Kidney (tissue), 14 donors: ENCODE measurements around the gene RRAD. TPM values are rescaled to one million over a fixed set of nuclear protein-coding genes. Genes with fewer than 3 reads are reported as not detected.

ENCODE experiments used
- DNase-seq, 5 donors: peaks; one replicate each; pipeline ENCODE4 v3.0.0-alpha.2; 2013 to 2020
- FAIRE-seq: peaks from 2 replicates; lab custom pipeline; 2012; peaks lifted over from hg19 to GRCh38; lab: Jason Lieb, UNC
- H3K27ac ChIP-seq, 2 donors: one replicate each; pipeline ENCODE4 v1.7.0; 2013; ENCODE audit warnings: low read depth in 2 of 2, low read length in 2 of 2, inconsistent platforms in 1 of 2
- H3K27me3 ChIP-seq: one replicate; pipeline ENCODE4 v1.7.1; 2013; ENCODE audit warnings: low read length, inconsistent platforms; ENCODE audit not compliant: control insufficient read depth, insufficient read depth
- H3K36me3 ChIP-seq, 3 donors: one replicate each; pipeline versions ENCODE4 v1.7.0 to v1.7.1; 2013; ENCODE audit warnings: low read length in 3 of 3, control low read depth in 1 of 3, inconsistent platforms in 1 of 3; ENCODE audit not compliant: insufficient read depth in 3 of 3, control insufficient read depth in 2 of 3
- H3K4me1 ChIP-seq, 3 donors: one replicate each; pipeline versions ENCODE4 v1.7.0 to v1.7.1; 2013; ENCODE audit warnings: low read length in 3 of 3, inconsistent platforms in 1 of 3, low read depth in 1 of 3; ENCODE audit not compliant: control insufficient read depth in 2 of 3, insufficient read depth in 2 of 3
- H3K4me3 ChIP-seq, 3 donors: one replicate each; pipeline versions ENCODE4 v1.7.0 to v1.8.1; 2013; ENCODE audit warnings: low read length in 3 of 3, control low read depth in 1 of 3, inconsistent platforms in 1 of 3
- H3K9ac ChIP-seq, 3 donors: one replicate each; pipeline versions ENCODE4 v1.7.0 to v1.7.1; 2013; ENCODE audit warnings: low read length in 3 of 3, control low read depth in 1 of 3, inconsistent platforms in 1 of 3
- H3K9me3 ChIP-seq, 3 donors: one replicate each; pipeline versions ENCODE4 v1.7.0 to v1.7.1; 2013; ENCODE audit warnings: low read length in 3 of 3, control low read depth in 1 of 3, inconsistent platforms in 1 of 3; ENCODE audit not compliant: control insufficient read depth in 2 of 3, insufficient read depth in 1 of 3
- intact Hi-C: fragments of 100-400 bp; cut with DNase I; formaldehyde crosslinking; loops from one replicate; pipeline ENCODE4 v1.11.1; 2022
- polyA plus RNA-seq: library from polyadenylated mRNA; stranded (reverse); fragments of 350-450 nt; fragmentation: Illumina TruSeq; extraction: RNeasy Lipid Tissue Mini Kit (QIAGEN cat#74804); gene quantifications from one replicate; pipeline ENCODE4 v1.2.3, GENCODE V29; 2014; ENCODE audit warnings: low read depth, low replicate concordance; ENCODE audit not compliant: insufficient read depth
- total RNA-seq: library from RNA; stranded (reverse); fragmentation: NEBNext Ultra II Directional; extraction: Animal tissue kit (Norgen Biotek cat#: 25700); gene quantifications from one replicate; pipeline ENCODE4 v1.2.1, GENCODE V29; 2021
- TF ChIP-seq, protein P1 (sequence below): IDR thresholded peaks from 3 replicates; pipeline ENCODE4 v1.5.1; 2012; ENCODE audit warnings: mild to moderate bottlenecking, moderate library complexity, borderline replicate concordance; ENCODE audit not compliant: insufficient read depth; ENCODE audit errors: extremely low read depth
- donor health status: control.
- donor health status: control.
- donor health status: control.
- donor health status: control.
- donor health status: control.
- donor health status: DM: yes; HTN: yes; CAD: no.
- donor health status: Normal renal cell carcinoma (clear cell type).

The RRAD gene
- total and polyA plus RNA-seq, 2 donors from 2014 or later, result 14.3 to 90.9 TPM

GRCh38 chr16:66964049-66964448 lies 38.7 kb upstream of the RRAD start:
- Histone ChIP-seq H3K4me3 (no peak overlapping the region), H3K9me3 (no peaks in the 10 kb centered on the region), H3K9ac (no peak overlapping the region), H3K36me3 (no peaks in the 10 kb centered on the region), H3K27ac (peak overlapping the region in 1 of 2 donors; percentile 73), H3K27me3 (no peaks in the 10 kb centered on the region), H3K4me1 (peaks cover 0 to 12% (median 7%) of the 10 kb centered on the region in 3 donors)
- FAIRE-seq (no peak), DNase-seq (peak in 1 of 5 donors; percentile 61)
- intact Hi-C loops, result no loop called here
- TF ChIP-seq, protein P1, sequence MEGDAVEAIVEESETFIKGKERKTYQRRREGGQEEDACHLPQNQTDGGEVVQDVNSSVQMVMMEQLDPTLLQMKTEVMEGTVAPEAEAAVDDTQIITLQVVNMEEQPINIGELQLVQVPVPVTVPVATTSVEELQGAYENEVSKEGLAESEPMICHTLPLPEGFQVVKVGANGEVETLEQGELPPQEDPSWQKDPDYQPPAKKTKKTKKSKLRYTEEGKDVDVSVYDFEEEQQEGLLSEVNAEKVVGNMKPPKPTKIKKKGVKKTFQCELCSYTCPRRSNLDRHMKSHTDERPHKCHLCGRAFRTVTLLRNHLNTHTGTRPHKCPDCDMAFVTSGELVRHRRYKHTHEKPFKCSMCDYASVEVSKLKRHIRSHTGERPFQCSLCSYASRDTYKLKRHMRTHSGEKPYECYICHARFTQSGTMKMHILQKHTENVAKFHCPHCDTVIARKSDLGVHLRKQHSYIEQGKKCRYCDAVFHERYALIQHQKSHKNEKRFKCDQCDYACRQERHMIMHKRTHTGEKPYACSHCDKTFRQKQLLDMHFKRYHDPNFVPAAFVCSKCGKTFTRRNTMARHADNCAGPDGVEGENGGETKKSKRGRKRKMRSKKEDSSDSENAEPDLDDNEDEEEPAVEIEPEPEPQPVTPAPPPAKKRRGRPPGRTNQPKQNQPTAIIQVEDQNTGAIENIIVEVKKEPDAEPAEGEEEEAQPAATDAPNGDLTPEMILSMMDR, result no peak

DNA sequence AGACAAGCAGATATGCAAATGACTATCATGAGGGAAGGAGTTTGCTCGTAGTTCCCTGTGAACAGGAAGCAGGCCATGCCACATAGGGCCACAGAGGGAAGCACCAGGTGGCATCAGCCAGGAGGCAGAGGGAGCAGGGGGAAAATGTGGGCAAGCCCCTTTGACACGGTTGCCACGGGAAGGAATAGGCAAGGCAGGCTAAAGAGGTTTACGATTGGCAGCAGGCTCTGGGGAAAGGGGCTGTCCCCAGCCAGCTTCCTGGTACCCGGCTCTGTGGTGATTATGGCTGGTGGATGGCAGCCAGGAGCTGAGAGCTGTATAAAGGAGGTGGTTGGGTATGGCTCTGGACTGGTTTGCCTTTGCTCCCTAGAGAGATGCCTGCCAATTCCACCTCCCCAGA lies 36.6 kb upstream of the RRAD start:
- Histone ChIP-seq H3K27me3 (no peaks in the 10 kb centered on the region), H3K36me3 (no peaks in the 10 kb centered on the region), H3K9me3 (no peaks in the 10 kb centered on the region), H3K27ac (peak overlapping the region in 1 of 2 donors; percentile 54), H3K4me1 (peaks cover 0 to 12% (median 7%) of the 10 kb centered on the region in 3 donors), H3K9ac (peak overlapping the region in 1 of 3 donors; percentile 7), H3K4me3 (peak overlapping the region in 1 of 3 donors; percentile 53)
- DNase-seq (peak in 1 of 5 donors; percentile 67), FAIRE-seq (no peak)
- TF ChIP-seq, protein P1, result no peak
- intact Hi-C loops, result no loop called here

DNA sequence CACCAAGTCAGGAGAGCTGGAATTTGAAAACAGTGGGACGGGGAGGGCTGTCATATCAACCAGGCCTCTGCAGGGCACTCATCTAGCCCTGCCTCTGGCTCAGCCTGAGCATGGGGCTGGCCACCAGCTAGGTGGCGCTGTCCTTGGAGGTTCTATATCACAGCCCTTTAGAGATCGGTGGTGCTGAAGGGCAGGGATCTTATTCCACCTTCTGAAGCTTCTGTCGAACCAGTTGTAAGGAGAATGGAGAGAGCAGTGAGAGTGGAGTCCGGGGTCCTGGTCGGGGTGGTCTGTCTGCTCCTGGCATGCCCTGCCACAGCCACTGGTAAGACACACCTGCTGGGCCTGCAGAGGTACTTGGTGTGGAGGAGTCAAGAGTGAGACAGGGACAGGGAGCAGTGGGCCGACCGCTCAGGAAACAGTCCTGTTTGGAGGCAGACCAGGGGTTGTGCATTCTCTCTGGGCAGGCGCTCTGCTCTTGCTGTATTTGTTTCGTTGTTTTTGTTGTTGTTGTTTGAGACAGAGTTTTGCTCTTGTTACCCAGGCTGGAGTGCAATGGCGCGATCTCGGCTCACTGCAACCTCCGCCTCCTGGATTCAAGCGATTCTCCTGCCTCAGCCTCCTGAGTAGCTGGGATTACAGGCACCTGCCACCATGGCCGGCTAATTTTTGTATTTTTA lies 35.9 kb upstream of the RRAD start, which contains the start of gene CES3:
TSS of gene CES3 (plus strand) at position 202 of the 680 bp plus-strand sequence. CDS start at position 244, 42 bp downstream.
- no peak for FAIRE-seq
- Histone ChIP-seq H3K4me1 (peaks cover 0 to 12% (median 7%) of the 10 kb centered on the region in 3 donors), H3K36me3 (no peaks in the 10 kb centered on the region), H3K4me3 (peak within 1 kb of the TSS in 1 of 3 donors; percentile 53), H3K27me3 (no peaks in the 10 kb centered on the region), H3K9me3 (no peaks in the 10 kb centered on the region), H3K9ac (peak within 1 kb of the TSS in 1 of 3 donors; percentile 7), H3K27ac (peak within 1 kb of the TSS; percentile 54 to 57)
- TF ChIP-seq, protein P1, result peak; percentile 76
- DNase-seq, result peak in 3 of 5 donors; percentile 70 to 79 (median 71)
- intact Hi-C loops, result no loop called here
